Skin epidermis (tissue), 12 donors: ENCODE data around the gene MARCHF10.

ENCODE experiments used
- H3K27ac ChIP-seq, 21 experiments: fragments of 200-600 bp; sonication (generic) in 11 of 21; one replicate each; pipeline ENCODE4 v1.5.0; 2020; ENCODE audit warnings: mild to moderate bottlenecking in 3 of 21, inconsistent platforms in 2 of 21, moderate library complexity in 2 of 21
- H3K4me3 ChIP-seq, 7 experiments: fragments of 200-600 bp; sonication (generic) in 2 of 7; one replicate each; pipeline ENCODE4 v1.5.0; 2020; ENCODE audit warnings: inconsistent platforms in 2 of 7, mild to moderate bottlenecking in 2 of 7, moderate library complexity in 1 of 7

MARCHF10 gene

DNA sequence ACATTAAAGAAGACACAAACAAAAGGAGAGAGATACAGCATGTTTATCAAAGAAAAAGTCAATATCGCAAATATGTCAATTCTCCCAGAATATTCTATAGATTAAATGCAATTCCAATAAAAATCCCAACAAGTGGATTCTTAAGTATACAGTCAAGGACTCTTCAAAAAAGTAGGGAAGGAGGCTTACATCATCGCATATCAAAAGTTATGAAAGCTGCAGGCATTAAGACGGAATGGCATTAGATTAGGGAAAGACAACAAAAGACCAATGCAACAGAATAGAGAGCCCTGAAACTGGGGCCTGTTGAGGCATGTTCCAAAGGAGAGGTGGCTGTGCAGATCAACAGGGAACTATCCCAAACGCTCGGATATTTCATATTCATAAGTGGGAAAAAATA, 76.0 kb downstream of the MARCHF10 start:
- no peak overlapping the region for H3K4me3 ChIP-seq
- no peak overlapping the region for H3K27ac ChIP-seq

DNA sequence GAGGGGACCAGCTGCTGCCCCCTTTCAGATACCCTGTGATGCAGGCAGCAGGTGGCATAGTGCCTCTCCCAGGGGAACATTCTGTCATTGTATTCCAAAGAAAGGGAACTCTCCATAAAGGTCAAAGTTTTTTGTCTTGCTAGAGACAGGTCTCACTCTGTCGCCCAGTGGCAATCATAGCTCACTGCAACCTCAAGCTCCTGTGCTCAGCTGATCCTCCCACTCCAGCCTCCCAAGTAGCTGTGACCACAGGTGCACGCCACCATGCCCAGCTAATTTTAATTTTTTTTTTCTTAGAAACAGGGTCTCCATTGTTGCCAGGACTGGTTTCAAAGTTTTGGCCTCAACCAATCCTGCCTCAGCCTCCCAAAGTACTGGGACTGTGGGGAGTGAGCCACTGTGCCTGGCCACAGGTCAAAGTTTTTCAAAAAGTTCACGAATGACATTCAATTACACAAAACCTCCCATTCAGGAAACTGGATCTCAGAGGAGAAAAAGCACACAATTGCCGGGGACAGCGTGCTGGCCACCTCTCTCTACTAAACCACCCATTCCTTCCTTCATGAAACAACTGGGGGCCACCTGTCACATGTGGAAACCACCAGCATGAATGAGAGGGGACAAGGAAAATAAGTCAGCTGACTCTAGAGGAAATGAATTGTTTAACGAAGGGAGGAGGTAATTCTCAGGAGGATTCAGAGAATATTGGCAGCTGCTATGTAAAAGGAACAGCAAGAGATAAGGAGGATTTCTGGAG, 80.0 kb downstream of the MARCHF10 start:
- no peak overlapping the region for H3K27ac ChIP-seq
- H3K4me3 ChIP-seq: no peak overlapping the region

DNA sequence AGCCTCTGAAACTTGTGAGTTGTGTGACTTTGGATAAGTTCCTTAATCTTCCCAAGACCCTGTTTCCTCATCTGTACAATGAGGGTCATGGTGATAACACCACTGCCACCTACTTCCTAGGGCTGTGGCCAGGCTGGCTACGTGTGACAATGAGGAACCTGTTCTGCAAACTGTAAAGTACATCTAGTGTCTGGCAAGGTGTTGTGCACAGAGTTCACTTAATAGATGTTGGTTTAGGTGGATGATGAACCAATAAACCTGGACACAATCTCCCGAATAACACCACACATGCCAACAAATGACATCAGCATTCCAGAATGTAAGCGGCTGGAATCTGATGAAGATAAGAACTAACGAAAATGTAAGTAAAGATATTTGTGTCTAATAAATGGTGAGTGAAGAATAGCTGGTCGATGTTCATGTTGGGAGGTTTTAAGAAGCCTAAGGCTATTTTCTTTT, 82.3 kb downstream of the MARCHF10 start:
- Histone ChIP-seq H3K4me3 (no peak overlapping the region), H3K27ac (peak overlapping the region in 1 of 21 experiments; percentile 40)

DNA sequence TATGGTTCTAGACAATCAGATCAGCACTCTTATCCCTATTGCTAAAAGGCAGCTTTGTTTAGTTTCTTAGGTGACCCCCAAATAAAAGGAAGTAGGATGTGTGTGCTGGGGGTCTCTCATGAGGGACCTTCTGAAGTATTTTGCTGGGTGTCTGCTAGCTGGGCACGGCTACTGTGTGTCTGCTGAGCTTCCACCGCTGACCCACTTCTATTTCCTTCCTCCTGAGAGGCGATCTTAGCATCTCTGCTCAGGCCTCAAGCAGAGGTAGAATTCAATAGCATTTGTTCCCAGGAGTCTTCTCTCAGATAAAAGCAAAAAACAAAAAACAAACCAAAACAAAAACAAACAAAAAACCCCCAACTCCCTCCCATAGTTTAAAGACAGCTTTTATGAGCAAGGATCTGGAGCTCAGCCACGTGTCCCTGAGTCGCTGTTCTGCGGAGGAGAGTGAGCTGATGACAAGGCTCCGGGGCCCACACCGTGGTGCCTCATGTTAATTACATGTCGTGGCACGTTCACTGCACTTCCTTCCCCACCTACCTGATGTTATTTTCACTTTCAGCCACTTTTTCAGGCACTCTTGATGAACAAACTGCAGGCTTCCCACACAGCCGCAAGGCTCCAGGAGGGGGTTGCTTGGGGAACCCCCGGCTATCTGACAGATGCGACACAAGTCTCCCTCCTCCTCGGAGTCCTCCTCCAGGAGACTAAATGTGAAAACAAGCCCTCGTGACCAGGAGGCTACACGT, 83.5 kb downstream of the MARCHF10 start:
- peak overlapping the region in 10 of 21 experiments; percentile 13 to 75 (median 44) for H3K27ac ChIP-seq
- peak overlapping the region in 2 of 7 experiments; percentile 7 to 9 for H3K4me3 ChIP-seq

DNA sequence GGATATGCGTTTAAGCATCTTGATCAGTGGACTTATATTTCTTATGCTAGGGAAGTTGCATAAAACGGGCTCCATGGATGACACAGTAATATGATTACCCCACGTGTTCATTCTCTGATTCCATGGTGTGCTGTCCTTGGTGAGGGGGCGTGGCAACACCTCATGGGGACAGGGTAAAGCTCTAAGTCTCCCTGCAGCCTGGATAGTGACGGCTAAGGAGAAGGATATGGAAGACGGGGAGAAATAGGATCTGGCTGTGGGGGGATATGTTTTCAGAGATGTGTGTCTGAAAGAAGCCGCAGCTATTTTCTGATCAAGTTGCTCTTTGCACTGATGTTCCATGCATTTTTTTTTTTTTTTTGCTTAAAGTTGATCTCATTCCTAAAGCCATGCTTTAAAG, 84.3 kb downstream of the MARCHF10 start:
- no peak overlapping the region for H3K4me3 ChIP-seq
- H3K27ac ChIP-seq: peak overlapping the region in 1 of 21 experiments; percentile 51

DNA sequence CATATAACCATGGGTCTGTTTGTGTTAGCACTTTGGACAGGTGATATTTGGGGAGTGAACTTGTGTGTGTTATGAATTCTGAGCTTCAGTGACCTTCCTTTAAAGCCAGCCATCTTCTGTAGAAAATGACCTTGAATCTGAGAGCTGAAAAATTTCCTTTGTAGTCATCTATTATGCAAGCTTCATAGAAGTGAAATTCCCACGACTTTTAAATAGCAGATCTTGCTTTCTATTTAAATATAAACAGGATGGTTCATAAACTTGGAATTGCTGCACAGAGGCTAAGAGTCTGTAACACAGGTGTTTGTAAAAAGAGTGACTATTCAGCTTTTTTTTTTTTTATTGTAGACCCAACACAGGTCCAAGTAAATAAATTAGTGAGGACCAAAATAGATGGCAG, 85.5 kb downstream of the MARCHF10 start:
- H3K4me3 ChIP-seq: no peak overlapping the region
- H3K27ac ChIP-seq: no peak overlapping the region

- no peak overlapping the region for H3K27ac ChIP-seq
- no peak overlapping the region for H3K4me3 ChIP-seq
Measured at GRCh38 chr17:62720126-62720850, 87.8 kb downstream of the MARCHF10 start.

DNA sequence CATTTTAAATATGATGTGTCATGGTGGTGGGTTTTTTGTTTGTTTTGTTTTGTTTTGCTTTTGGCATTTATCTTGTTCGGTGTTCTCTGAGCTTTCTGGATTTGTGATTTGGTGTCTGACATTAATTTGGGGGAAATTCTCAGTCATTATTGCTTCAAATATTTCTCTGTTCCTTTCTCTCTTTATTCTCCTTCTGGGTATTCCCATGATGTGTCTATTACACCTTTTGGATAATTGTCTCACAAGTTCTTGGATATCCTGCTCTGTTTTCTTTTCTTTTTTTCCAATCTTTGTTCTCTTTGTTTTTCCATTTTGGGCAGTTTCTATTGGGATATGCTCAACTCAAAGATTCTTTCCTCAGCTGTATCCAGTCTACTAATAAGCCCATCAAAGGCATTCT, 88.5 kb downstream of the MARCHF10 start:
- H3K27ac ChIP-seq: no peak overlapping the region

GRCh38 chr17:62718429-62718828, 89.7 kb downstream of the MARCHF10 start:
- Histone ChIP-seq H3K4me3 (no peak overlapping the region), H3K27ac (no peak overlapping the region)

More for the DNA sequence above, 88.5 kb downstream of the MARCHF10 start:
- no peak overlapping the region for H3K4me3 ChIP-seq

GRCh38 chr17:62717889-62718288, 90.2 kb downstream of the MARCHF10 start:
- Histone ChIP-seq H3K27ac (no peak overlapping the region), H3K4me3 (no peak overlapping the region)

- Histone ChIP-seq H3K27ac (no peak overlapping the region), H3K4me3 (no peak overlapping the region)
Measured at GRCh38 chr17:62717589-62717855, 90.6 kb downstream of the MARCHF10 start.

GRCh38 chr17:62716834-62717588, 91.1 kb downstream of the MARCHF10 start:
- Histone ChIP-seq H3K4me3 (no peak overlapping the region), H3K27ac (no peak overlapping the region)

GRCh38 chr17:62715882-62716390, 92.2 kb downstream of the MARCHF10 start:
- no peak overlapping the region for H3K27ac ChIP-seq
- H3K4me3 ChIP-seq: no peak overlapping the region

DNA sequence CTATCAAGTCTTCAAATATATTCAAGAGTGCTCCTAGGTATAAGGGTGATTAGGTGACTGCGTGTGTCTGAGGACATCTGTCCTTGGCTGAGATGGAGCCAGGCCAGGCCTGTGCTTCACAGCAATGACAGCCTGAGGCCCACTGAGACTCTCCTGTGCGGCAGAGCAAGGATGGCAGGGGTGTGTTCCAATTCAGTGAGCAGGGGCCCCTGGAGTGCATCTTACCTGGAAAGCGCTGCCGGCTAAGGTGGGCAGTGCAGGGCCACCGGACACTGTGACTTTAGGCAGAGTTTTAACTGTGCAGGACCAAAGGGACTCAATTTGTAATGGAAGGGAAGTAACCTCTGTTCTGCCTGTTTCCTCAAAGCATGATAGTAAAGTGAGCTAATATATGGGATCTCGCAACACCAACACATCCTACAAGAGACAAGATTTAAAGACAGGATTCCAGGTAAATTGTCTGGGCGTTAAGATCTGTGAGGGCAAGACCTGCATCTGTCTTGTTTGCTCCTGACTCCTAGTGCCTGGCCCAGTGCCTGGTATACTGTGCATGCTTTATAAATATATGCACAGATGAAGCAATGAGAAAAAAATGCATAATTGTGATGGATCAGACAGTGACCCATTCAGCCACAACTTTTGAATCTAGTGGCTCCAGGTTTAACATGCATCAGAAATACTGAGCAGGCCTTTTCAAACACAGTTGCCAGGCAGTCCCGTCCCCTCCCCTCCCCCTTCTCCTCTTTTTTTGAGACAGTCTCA, 93.9 kb downstream of the MARCHF10 start:
- no peak overlapping the region for H3K27ac ChIP-seq
- H3K4me3 ChIP-seq: no peak overlapping the region

DNA sequence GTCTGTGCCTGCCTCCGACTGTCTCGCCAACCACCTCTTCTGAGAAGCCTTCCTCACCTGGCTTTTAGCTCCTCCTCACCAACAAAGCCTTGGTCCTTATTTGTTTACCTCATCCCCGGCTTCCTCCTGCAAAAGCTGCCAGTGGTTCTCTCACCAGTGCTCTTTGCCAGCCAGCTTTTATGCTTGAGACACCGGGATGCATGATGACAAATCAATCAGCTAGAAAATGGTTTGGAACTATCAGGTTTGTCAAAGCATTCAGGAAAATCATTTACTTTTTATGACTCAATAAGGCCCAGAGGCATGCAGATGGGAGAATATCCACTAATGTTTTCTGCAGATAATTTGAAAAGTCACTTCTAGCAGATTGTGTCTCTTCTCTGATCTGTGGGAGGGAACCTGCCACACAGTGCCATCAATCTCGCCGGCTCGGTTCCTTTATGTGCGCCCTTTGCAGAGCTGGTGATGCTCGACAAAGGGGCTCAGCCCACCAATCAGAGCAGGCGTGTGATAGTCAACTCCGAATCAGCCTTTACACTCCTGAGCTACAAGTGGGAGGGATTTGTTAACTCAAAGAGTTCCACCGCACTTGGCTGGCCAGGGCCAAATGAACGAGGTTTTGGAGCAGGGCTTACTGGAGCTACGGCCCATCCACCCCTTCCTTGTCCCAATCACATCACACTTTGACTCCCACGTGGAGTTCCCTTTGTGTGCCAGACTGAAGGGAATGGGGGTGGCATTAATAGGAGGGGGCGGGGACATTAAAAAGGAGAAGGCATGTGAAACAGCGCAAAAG, 94.8 kb downstream of the MARCHF10 start:
- H3K27ac ChIP-seq: no peak overlapping the region
- no peak overlapping the region for H3K4me3 ChIP-seq

DNA sequence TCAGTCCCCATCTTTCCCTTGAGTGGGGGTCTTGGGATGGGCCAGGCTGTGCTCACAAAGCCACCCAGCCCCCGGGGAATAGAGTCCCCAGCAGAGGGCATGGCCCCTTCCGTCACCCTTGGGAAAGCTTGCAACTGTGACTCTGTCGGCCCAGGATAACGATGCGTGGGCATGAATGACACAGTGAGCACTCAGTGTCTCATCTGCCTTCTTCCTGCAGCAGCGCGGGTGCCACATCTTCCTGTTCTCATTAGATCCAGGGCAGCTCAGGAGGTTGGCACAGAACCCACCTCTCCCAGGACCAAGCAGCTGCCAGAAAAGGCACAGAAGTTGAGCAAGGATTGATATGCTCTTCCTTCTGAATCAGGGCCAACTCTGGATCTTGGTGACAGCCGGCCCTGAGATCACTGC, 95.9 kb downstream of the MARCHF10 start:
- Histone ChIP-seq H3K4me3 (no peak overlapping the region), H3K27ac (no peak overlapping the region)

GRCh38 chr17:62708587-62708986, 99.5 kb downstream of the MARCHF10 start:
- Histone ChIP-seq H3K27ac (no peak overlapping the region), H3K4me3 (no peak overlapping the region)

DNA sequence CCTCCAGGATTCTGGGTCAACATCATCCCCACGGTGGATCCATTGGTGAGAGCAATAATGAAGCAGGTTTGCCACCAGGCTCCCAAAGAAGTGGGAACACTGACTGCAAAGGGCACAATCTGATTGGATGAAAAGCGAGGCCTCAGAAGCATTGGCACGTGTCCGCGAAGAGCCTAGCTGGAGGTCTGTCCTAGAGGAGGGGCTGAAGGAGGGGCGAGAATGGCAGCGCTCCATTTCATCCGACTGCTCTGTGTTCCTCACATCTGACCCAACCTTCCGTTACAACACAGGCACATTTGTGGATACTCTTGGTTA, 100.7 kb downstream of the MARCHF10 start:
- no peak overlapping the region for H3K27ac ChIP-seq
- H3K4me3 ChIP-seq: no peak overlapping the region
